HCT116 (cell line): ENCODE data around the gene SAMD13. TPM values are rescaled to one million over a fixed set of nuclear protein-coding genes. Genes with fewer than 3 reads are reported as not detected.

Source experiments
- ATAC-seq: fragments of 200-7000 bp; cut with Tn5 transposase; 2 replicates; pipeline ENCODE4 v1.9.1; 2020; ENCODE audit warnings: mild to moderate bottlenecking, moderate library complexity
- BruUV-seq: library from RNA; stranded (reverse); fragments of 400-500 nt; replicated peaks from 2 replicates; lab custom pipeline; 2021; lab: Mats Ljungman, UMichigan
- CTCF ChIA-PET: fragments of 300-600 bp; sonication (Branson Sonifier 250); formaldehyde crosslinking; loops from one replicate; lab custom pipeline; 2021; ENCODE audit warnings: antibody characterized with exemption; lab: Charles Lee
- POLR2A ChIA-PET: fragments of 300-600, 350-600 bp; sonication (Branson Sonifier 250); formaldehyde crosslinking; loops from one replicate; lab custom pipeline; 2021; ENCODE audit warnings: antibody characterized with exemption; lab: Charles Lee
- RAD21 ChIA-PET, 2 experiments: fragments of 300-600 bp; sonication (Branson Sonifier 250); formaldehyde crosslinking; loops; one replicate each; lab custom pipeline; 2023; ENCODE audit warnings: low total read pairs in 2 of 2; ENCODE audit not compliant: uncharacterized antibody in 2 of 2, unreplicated experiment in 2 of 2, low non-redundant PET in 1 of 2; lab: Charles Lee
- DNase-seq: peaks from one replicate; pipeline ENCODE4 v3.0.0-alpha.2; 2010; ENCODE audit warnings: low read depth, low spot score
- H2AFZ ChIP-seq: fragments of 200-600 bp; shearing (Covaris generic), sonication (generic); 2 replicates; pipeline ENCODE4 v1.6.1; 2017; ENCODE audit warnings: low read depth, mixed run types, mixed read lengths, antibody characterized with exemption, low read length; ENCODE audit not compliant: poor library complexity, severe bottlenecking
- H3K27ac ChIP-seq: 2 replicates; pipeline ENCODE4 v1.5.1; 2012; ENCODE audit warnings: low read depth, low read length
- H3K27me3 ChIP-seq: fragments of 200-600 bp; sonication (generic); 2 replicates; pipeline ENCODE4 v1.6.1; 2016; ENCODE audit warnings: mixed run types, low read length, mixed read lengths; ENCODE audit not compliant: insufficient read depth
- H3K36me3 ChIP-seq, 2 experiments: fragments of 200-500 bp in 1 of 2; fragments of 200-600 bp in 1 of 2; sonication (Bioruptor generic) in 1 of 2; sonication (generic) in 1 of 2; 2 replicates each; pipeline versions ENCODE4 v1.5.1 to v1.6.1; 2014 to 2016; ENCODE audit warnings: low read length in 2 of 2, inconsistent platforms in 1 of 2, mixed read lengths in 1 of 2, mixed run types in 1 of 2; ENCODE audit not compliant: insufficient read depth in 2 of 2, control insufficient read depth in 1 of 2
- H3K4me1 ChIP-seq, 2 experiments: fragments of 200-600 bp in 1 of 2; sonication (generic) in 1 of 2; 2 replicates each; pipeline versions ENCODE4 v1.5.1 to v1.6.1; 2012 to 2017; ENCODE audit warnings: low read length in 2 of 2, inconsistent platforms in 1 of 2, mild to moderate bottlenecking in 1 of 2, mixed read lengths in 1 of 2, mixed run types in 1 of 2, moderate library complexity in 1 of 2; ENCODE audit not compliant: insufficient read depth in 2 of 2, control insufficient read depth in 1 of 2
- H3K4me2 ChIP-seq: fragments of 200-600 bp; sonication (generic); 2 replicates; pipeline ENCODE4 v1.6.1; 2017; ENCODE audit warnings: mixed run types, low read length, mixed read lengths
- H3K4me3 ChIP-seq, 2 experiments: fragments of 200-600 bp in 1 of 2; sonication (generic) in 1 of 2; replicated peaks in 1 of 2; 2 replicates each; pipeline ENCODE4 v1.5.1; 2011 to 2016; ENCODE audit warnings: low read length in 2 of 2, control low read depth in 1 of 2, low read depth in 1 of 2, mild to moderate bottlenecking in 1 of 2, mixed read lengths in 1 of 2, mixed run types in 1 of 2
- H3K79me2 ChIP-seq: fragments of 200-600 bp; sonication (generic); 2 replicates; pipeline ENCODE4 v1.6.1; 2017; ENCODE audit warnings: mild to moderate bottlenecking, mixed run types, low read length, moderate library complexity, mixed read lengths; ENCODE audit not compliant: insufficient read depth
- H3K9ac ChIP-seq: fragments of 200-600 bp; sonication (generic); 2 replicates; pipeline ENCODE4 v1.6.1; 2016; ENCODE audit warnings: low read length, mixed read lengths
- H3K9me2 ChIP-seq: fragments of 200-600 bp; sonication (generic), shearing (Covaris generic); 2 replicates; pipeline ENCODE4 v1.6.1; 2017; ENCODE audit warnings: mixed run types, mild to moderate bottlenecking, moderate library complexity; ENCODE audit not compliant: insufficient read depth
- H3K9me3 ChIP-seq, 2 experiments: fragments of 200-500 bp in 1 of 2; fragments of 200-600 bp in 1 of 2; sonication (Bioruptor generic) in 1 of 2; sonication (generic) in 1 of 2; 2 replicates each; pipeline ENCODE4 v1.6.1; 2014 to 2017; ENCODE audit warnings: low read length in 2 of 2, mixed read lengths in 2 of 2, inconsistent platforms in 1 of 2, low read depth in 1 of 2, mild to moderate bottlenecking in 1 of 2, mixed run types in 1 of 2, moderate library complexity in 1 of 2; ENCODE audit not compliant: control insufficient read depth in 1 of 2, insufficient read depth in 1 of 2
- H4K20me1 ChIP-seq: fragments of 200-600 bp; sonication (generic), shearing (Covaris generic); 2 replicates; pipeline ENCODE4 v1.6.1; 2017; ENCODE audit warnings: mixed run types, mild to moderate bottlenecking, moderate library complexity; ENCODE audit not compliant: insufficient read depth
- CEBPB ChIP-seq: IDR thresholded peaks from 2 replicates; pipeline ENCODE4 v1.6.1; 2012; ENCODE audit warnings: low read depth
- EGR1 ChIP-seq: IDR thresholded peaks from 2 replicates; pipeline ENCODE4 v1.6.1; 2012; ENCODE audit warnings: low read depth
- EZH2phosphoT487 ChIP-seq: fragments of 200-600 bp; IDR thresholded peaks from 2 replicates; pipeline ENCODE4 v1.6.1; 2018; ENCODE audit warnings: antibody characterized with exemption, borderline replicate concordance
- FOSL1 ChIP-seq: IDR thresholded peaks from 2 replicates; pipeline ENCODE4 v1.6.1; 2012; ENCODE audit warnings: low read depth
- POLR2A ChIP-seq: IDR thresholded peaks from 2 replicates; pipeline ENCODE4 v1.7.0; 2011; ENCODE audit warnings: borderline replicate concordance; ENCODE audit not compliant: insufficient read depth, insufficient read length; ENCODE audit errors: extremely low read depth
- POLR2AphosphoS5 ChIP-seq: IDR thresholded peaks from 2 replicates; pipeline ENCODE4 v1.6.1; 2011; ENCODE audit warnings: mild to moderate bottlenecking, low read depth, low read length, moderate library complexity
- RAD21 ChIP-seq: IDR thresholded peaks from 2 replicates; pipeline ENCODE4 v1.6.1; 2012; ENCODE audit warnings: low read depth, mild to moderate bottlenecking
- YY1 ChIP-seq: IDR thresholded peaks from 2 replicates; pipeline ENCODE4 v1.6.1; 2011; ENCODE audit warnings: low read length, low read depth, moderate library complexity, mild to moderate bottlenecking; ENCODE audit not compliant: insufficient replicate concordance; ENCODE audit errors: extremely low read depth
- ZFX ChIP-seq: fragments of 450-650 bp; IDR thresholded peaks from 2 replicates; pipeline ENCODE4 v1.6.1; 2017
- intact Hi-C: fragments of 100-400 bp; cut with micrococcal nuclease; formaldehyde crosslinking; loops from 2 replicates; pipeline ENCODE4 v1.10.0; 2022
- total RNA-seq: library from RNA; stranded (reverse); gene quantifications from one replicate; pipeline ENCODE4 v1.2.1, GENCODE V29; 2021; ENCODE audit not compliant: unreplicated experiment
- TF ChIP-seq, protein P1 (sequence below), 3 experiments: fragments of 200-600 bp in 1 of 3; sonication (generic) in 1 of 3; IDR thresholded peaks in 2 of 3; conservative IDR thresholded peaks in 1 of 3; 2 replicates each; pipeline ENCODE4 v1.5.1; 2012 to 2017; ENCODE audit warnings: low read depth in 2 of 3, low read length in 2 of 3, antibody characterized with exemption in 1 of 3, borderline replicate concordance in 1 of 3, control low read depth in 1 of 3, mild to moderate bottlenecking in 1 of 3, mixed read lengths in 1 of 3, mixed run types in 1 of 3, moderate library complexity in 1 of 3; ENCODE audit not compliant: insufficient read depth in 1 of 3

SAMD13 gene
- total RNA-seq, 1 experiment from 2014 or later, result 14.9 TPM

GRCh38 chr1:84307398-84307797 lies 5.9 kb downstream of the SAMD13 start:
- POLR2A ChIA-PET, result no interaction called here

GRCh38 chr1:84311296-84311695 lies 9.8 kb downstream of the SAMD13 start:
- Histone ChIP-seq H3K36me3 (no peaks in the 10 kb centered on the region), H3K4me3 (no peak overlapping the region), H4K20me1 (no peaks in the 10 kb centered on the region), H3K9me2 (no peaks in the 10 kb centered on the region), H3K4me2 (no peak overlapping the region), H2AFZ (no peak overlapping the region), H3K9ac (no peak overlapping the region), H3K9me3 (peaks cover 1 to 7% of the 10 kb centered on the region in 2 experiments; a peak in 1 of 4 replicates), H3K27me3 (no peaks in the 10 kb centered on the region), H3K27ac (no peak overlapping the region), H3K4me1 (no peaks in the 10 kb centered on the region; a peak in 1 of 4 replicates), H3K79me2 (no peaks in the 10 kb centered on the region)
- intact Hi-C loops, result loop anchor here (1.0 kb wide), 1 partner anchor 12 kb away; no protein-coding TSS in a partner anchor
- ATAC-seq (no peak), DNase-seq (no peak)
- CTCF ChIA-PET, result no interaction called here
- POLR2A ChIA-PET, result interaction anchor here (0.8 to 1.5 kb wide), 2 partner anchors 9 to 12 kb away, joined by 3 read pairs; no protein-coding TSS in a partner anchor
- no peak for TF ChIP-seq CEBPB
- TF ChIP-seq, protein P1, sequence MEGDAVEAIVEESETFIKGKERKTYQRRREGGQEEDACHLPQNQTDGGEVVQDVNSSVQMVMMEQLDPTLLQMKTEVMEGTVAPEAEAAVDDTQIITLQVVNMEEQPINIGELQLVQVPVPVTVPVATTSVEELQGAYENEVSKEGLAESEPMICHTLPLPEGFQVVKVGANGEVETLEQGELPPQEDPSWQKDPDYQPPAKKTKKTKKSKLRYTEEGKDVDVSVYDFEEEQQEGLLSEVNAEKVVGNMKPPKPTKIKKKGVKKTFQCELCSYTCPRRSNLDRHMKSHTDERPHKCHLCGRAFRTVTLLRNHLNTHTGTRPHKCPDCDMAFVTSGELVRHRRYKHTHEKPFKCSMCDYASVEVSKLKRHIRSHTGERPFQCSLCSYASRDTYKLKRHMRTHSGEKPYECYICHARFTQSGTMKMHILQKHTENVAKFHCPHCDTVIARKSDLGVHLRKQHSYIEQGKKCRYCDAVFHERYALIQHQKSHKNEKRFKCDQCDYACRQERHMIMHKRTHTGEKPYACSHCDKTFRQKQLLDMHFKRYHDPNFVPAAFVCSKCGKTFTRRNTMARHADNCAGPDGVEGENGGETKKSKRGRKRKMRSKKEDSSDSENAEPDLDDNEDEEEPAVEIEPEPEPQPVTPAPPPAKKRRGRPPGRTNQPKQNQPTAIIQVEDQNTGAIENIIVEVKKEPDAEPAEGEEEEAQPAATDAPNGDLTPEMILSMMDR (IDR thresholded peaks at IDR 0.05 in 2 of 3, conservative IDR thresholded peaks at IDR 0.05 in 1 of 3; ENCODE audit: borderline replicate concordance in 1 of 3, insufficient read depth in 1 of 3, low read depth in 2 of 3, low read length in 2 of 3), result no peak
- TF ChIP-seq POLR2AphosphoS5, result no peak
- no peak for TF ChIP-seq YY1
- TF ChIP-seq EGR1, result no peak
- TF ChIP-seq ZFX, result no peak
- BruUV-seq, result no TSS peak
- RAD21 ChIA-PET, result no interaction called here

More at GRCh38 chr1:84307398-84307797, 5.9 kb downstream of the SAMD13 start:
- H3K27ac ChIP-seq, result no peak overlapping the region
- RAD21 ChIA-PET, result no interaction called here
- 0 out of 4 replicates have a peak, but pooled peaks cover 0 to 7% of the 10 kb centered on the region in 2 experiments for H3K9me3 ChIP-seq
- H3K4me2 ChIP-seq, result no peak overlapping the region
- H3K4me3 ChIP-seq, result no peak overlapping the region
- peaks cover 24 to 32% of the 10 kb centered on the region in 2 experiments for H3K4me1 ChIP-seq
- no peak for TF ChIP-seq YY1
- no peak for TF ChIP-seq POLR2A
- TF ChIP-seq, protein P1 (IDR thresholded peaks at IDR 0.05 in 2 of 3, conservative IDR thresholded peaks at IDR 0.05 in 1 of 3; ENCODE audit: borderline replicate concordance in 1 of 3, insufficient read depth in 1 of 3, low read depth in 2 of 3, low read length in 2 of 3), result no peak
- TF ChIP-seq RAD21, result no peak
- TF ChIP-seq FOSL1, result no peak
- TF ChIP-seq CEBPB, result no peak
- no peak for TF ChIP-seq EZH2phosphoT487
- TF ChIP-seq EGR1, result no peak
- CTCF ChIA-PET, result no interaction called here
- no peak overlapping the region for H3K9ac ChIP-seq
- ATAC-seq (no peak), DNase-seq (no peak)
- H3K27me3 ChIP-seq, result no peaks in the 10 kb centered on the region
- H3K9me2 ChIP-seq, result no peaks in the 10 kb centered on the region
- no peaks in the 10 kb centered on the region for H4K20me1 ChIP-seq
- BruUV-seq, result no TSS peak
- peaks cover 11% of the 10 kb centered on the region; the same call in 1 of the 2 replicates for H3K79me2 ChIP-seq
- intact Hi-C loops, result no loop called here
- H3K36me3 ChIP-seq, result no peaks in the 10 kb centered on the region
- no peak overlapping the region for H2AFZ ChIP-seq
